ENCODE data around the gene TMEM266.
"Not testable (repeated sequence)": the region's sequence is repeated elsewhere in the genome, so short reads cannot be mapped to it uniquely, and the experiment has no call there.

TMEM266 gene

DNA sequence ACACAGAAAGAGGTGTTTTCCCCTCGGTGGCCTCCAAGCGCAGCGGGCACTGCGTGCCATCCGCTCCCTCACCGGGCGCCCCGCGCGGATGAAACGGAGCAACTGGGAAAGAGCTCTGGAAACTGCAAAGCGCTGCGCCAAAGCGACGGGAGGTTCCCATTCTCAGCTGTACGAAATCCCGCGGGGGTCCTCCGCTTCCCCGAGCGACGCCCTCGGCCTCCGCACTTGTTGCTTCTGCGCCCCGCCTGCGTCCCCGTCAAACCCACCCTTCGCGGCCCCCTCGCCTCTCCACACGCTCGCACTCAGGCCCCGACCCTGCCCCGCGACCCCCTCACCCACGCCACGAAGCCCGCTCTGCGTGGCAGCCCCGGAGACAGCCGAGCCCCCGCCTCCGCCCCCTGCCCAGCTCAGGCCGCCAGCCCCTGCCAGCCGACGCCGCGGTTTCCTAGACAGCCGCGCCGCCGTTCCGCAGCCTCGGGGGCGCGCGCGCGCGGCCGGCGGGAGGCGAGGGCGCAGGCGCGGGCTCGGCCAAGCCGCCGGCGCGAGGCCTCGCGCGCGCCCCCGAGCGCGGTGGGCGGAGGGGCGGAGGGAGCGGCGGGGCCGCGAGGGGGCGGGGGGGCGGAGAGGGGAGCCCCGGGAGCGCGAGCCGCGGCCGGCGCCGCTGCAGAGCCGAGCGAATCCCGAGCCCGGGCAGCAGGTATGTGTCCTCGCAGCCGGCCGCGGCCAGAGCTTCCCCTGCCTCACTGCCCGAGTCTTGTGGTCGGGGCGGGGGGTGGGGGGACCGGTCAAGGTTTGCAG, at the start of gene TMEM266:
TMEM266 (plus strand) TSS at position 666 of the 798 bp plus-strand sequence. CDS start 74,279 bp downstream, outside the sequence.
- peak; percentile 32 to 38 for DNase-seq

DNA sequence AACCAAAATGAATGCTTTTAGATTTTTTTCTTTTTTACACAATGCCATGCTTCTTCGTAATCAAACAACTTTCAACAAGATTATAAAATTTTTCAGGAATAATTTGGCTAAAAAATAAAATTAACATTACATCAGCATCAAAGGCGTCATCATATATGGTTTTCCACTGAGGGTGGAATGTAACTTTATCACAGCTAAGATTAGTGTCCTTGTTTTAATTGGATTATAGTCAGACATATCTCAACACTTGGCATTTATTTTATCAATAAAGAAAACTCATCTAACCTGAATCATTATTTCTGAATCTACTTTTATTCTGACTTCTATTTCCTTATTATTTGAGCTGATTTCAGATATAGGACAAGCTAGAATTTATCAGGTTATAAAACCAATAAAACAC, 49.2 kb upstream of the TMEM266 start:
- no peak for DNase-seq

GRCh38 chr15:76011627-76012551, 47.9 kb upstream of the TMEM266 start, which contains the start of gene NRG4:
Gene NRG4, minus strand, starts transcription at chr15:76012424. Its CDS starts 1,194 bp downstream, at chr15:76011230.
- DNase-seq = peak; percentile 23 to 31

- not testable (repeated sequence) for DNase-seq
Observed at GRCh38 chr15:76013470-76013869, 46.3 kb upstream of the TMEM266 start.

- no peak for DNase-seq
Observed at GRCh38 chr15:76024021-76024768, 35.6 kb upstream of the TMEM266 start.

DNA sequence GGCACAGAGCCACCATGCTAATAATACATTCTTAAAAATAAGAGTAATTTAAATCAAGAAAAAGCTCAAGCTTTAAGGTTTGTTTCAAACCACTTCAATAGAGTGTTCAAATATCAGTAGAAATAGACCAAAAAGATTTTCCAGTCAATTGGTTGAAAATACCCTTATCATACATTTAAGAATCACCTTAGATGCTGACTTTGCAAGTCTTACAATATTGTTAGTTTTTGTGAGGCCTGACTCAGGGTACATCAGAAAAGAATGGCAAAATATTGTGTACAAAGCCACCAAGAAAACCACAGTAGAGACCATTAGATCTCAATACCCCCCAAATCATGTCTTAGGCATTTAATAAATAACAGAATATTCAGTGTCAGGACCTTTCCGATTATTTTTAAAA, 27.7 kb upstream of the TMEM266 start:
- no peak for DNase-seq

- no peak for DNase-seq
Observed at GRCh38 chr15:76033438-76033837, 26.3 kb upstream of the TMEM266 start.

- DNase-seq = no peak
Observed at GRCh38 chr15:76034111-76034510, 25.7 kb upstream of the TMEM266 start.

GRCh38 chr15:76035593-76035992, 24.2 kb upstream of the TMEM266 start:
- DNase-seq = no peak

- DNase-seq = no peak
Observed at GRCh38 chr15:76038512-76038911, 21.3 kb upstream of the TMEM266 start.

DNA sequence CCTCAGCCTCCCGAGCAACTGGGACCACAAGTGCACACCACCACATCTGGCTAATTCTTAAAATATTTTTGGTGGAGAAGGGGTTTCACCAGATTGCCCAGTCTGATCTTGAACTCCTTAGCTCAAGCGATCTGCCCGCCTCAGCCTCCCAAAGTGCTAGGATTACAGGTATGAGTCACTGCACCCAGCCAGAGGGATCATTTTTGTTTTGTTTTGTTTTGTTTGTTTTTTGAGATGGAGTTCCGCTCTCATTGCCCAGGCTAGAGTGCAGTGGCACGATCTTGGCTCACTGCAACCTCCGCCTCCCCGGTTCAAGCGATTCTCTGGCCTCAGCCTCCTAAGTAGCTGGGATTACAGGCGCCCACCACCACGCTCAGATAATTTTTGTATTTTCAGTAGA, 5.6 kb upstream of the TMEM266 start:
- DNase-seq = not testable (repeated sequence)

DNA sequence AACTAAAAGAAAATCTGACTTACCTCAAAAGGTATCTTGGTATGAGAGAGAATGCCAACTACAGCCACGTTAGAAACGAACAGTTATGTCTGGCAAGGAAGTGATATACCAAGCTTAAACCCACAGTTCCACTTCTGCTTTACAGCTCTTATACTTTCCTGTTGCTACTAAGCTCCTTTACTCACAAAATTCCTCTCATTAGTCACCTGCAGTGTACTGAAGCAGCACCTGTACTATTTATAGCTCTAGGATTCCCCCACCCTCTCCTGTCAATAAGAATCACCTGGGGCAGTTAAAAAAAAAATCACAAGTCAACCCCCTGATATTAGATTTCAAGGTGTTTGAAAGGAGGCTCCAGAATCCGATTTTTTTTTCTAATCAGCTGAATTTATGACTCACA, 2.9 kb upstream of the TMEM266 start:
- DNase-seq = no peak

DNA sequence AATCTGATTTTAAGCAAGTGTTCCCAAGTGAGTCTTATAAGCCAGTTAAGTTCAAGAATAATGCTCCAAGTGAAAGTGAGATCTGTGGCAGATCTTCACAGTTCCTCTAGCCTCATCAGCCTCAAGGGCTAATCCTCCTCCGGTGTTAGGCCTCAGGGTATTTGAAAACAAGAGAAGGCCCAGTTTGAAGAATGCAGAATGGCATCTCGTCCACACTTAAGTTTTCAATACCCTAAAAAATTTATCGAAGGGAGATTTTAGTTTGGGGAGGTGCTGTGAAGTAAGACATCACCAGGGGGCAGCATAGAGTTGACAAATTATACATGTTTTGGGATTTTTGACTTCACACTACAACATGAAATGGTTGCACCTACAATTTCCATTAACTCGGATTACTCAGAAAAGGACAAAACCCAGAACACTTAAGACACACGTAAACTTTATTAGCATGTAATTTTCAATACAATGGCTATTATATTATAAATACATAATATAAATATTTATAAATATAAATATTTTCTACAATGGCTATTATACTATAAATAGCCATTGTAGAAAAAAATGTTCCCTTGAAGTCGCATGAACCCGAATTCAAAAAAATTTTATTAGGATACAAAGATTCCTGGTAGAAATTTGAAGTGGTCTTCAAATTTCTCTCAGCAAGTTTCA, 2.3 kb upstream of the TMEM266 start:
- peak in 1 of 2 experiments; percentile 10 for DNase-seq

DNA sequence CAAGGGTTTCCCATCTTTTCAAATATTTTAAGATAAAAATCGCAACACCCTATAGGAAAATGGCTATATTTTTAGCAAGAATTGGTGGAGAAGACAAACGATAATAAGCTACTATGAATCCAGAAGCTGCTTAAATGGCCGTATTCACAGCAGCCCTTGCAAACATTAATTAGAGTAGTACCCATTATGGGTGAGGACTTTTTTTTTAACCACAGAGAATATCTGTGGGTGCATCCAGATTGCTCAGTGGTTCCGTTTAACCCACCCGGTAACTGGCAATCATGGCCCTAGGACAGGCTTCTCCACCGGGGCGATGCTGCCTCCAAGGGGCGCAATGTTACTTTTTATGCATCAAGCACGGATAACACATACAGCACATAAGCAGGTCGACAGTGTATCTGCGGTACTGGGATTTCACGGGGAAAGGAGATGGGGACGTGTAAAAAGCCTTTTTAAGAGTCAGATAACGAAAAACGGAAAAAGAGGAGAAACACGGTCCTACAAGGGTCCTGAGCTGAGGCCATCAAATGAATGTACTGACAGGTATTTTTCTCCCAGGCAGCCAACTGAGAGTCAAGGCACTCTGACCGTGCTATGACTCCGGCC, 968 bp upstream of the TMEM266 start:
- no peak for DNase-seq

- no peak for DNase-seq
Observed at GRCh38 chr15:76060118-76060989, 569 bp downstream of the TMEM266 start.

DNA sequence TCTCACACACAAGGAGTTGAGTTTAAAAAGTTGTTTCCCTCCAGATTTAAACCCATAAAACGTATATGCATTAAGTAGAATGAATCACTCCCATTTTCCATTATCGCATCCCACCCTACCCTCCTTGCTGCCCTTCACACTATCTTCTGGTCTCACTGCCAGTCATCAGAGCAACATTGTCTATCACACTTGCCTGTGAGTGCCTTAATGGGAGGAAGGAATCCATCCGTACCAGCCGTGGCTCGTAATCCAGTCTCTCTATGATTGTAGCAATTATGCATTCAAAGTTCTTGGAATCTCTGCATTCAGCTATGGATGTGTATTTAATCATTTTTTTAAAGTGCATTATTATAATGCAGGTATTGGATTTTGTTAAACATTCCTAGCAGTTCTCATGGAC, 1.9 kb downstream of the TMEM266 start:
- DNase-seq = no peak

GRCh38 chr15:76062286-76062685, 2.5 kb downstream of the TMEM266 start:
- no peak for DNase-seq

GRCh38 chr15:76064375-76064774, 4.6 kb downstream of the TMEM266 start:
- DNase-seq = no peak

DNA sequence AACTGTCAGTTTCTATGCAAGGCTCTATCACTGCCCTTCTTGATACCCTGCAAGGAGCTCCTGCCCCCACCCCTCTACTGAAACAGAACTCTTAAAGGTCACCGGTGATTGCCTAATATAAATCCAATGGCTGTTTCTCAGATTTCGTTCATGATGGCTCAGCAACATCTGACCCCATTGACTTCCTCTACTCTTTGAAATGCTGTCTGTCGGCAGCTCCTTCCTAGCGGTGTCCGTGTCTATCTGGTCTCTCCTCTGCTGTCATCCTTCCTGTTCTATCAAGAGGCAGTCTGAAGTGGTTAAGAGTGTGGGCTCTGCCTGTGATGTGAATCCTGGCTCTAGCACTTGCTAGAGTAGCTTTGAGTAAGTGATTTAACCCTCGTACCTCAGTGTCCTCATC, 5.5 kb downstream of the TMEM266 start:
- no peak for DNase-seq

- DNase-seq = no peak
Observed at GRCh38 chr15:76065793-76066192, 6.0 kb downstream of the TMEM266 start.

- DNase-seq = no peak
Observed at GRCh38 chr15:76070192-76070591, 10.4 kb downstream of the TMEM266 start.
